22Rv1 (cell line): Measurements from ENCODE around the gene SLIT1.

Source experiments
- CTCF ChIP-seq: fragments of 450-650 bp; IDR thresholded peaks from 2 replicates; pipeline ENCODE4 v1.5.1; 2017; ENCODE audit warnings: mild to moderate bottlenecking
- ZFX ChIP-seq: fragments of 450-650 bp; IDR thresholded peaks from 2 replicates; pipeline ENCODE4 v1.6.1; 2017; ENCODE audit warnings: antibody characterized with exemption, borderline replicate concordance

- TF ChIP-seq CTCF: no peak
- no peak for TF ChIP-seq ZFX
Measured at GRCh38 chr10:97101166-97101940, 84.4 kb downstream of the SLIT1 start.
